Measurements from ENCODE around the gene EXOSC5. TPM values are rescaled to one million over a fixed set of nuclear protein-coding genes. Genes with fewer than 3 reads are reported as not detected.

EXOSC5 gene
- polyA plus RNA-seq, 1 of the 3 experiments (the other 2 are of a cell fraction): 74.1 TPM

- no peak for TF ChIP-seq ELF1 (IDR thresholded peaks at IDR 0.05)
- TF ChIP-seq CHD2 (IDR thresholded peaks at IDR 0.05; ENCODE audit: low read length, partially characterized antibody): no peak
- TF ChIP-seq USF1 (IDR thresholded peaks at IDR 0.05; ENCODE audit: borderline replicate concordance, low read depth): no peak
- no peak for TF ChIP-seq POLR2AphosphoS5 (IDR thresholded peaks at IDR 0.05; ENCODE audit: low read depth, low read length)
- TF ChIP-seq GATA2 (CRISPR knock-in tag; IDR thresholded peaks at IDR 0.05): no peak
- TF ChIP-seq TAF1 (IDR thresholded peaks at IDR 0.05; ENCODE audit: borderline replicate concordance, low read depth, low read length): no peak
- no peak for TF ChIP-seq SIN3A (IDR thresholded peaks at IDR 0.05; ENCODE audit: borderline replicate concordance, low read depth, low read length)
Observed at GRCh38 chr19:41402010-41402409, 4.9 kb upstream of the EXOSC5 start (continued).

- Histone ChIP-seq H4K20me1 (ENCODE audit: insufficient read depth) (no peaks in the 10 kb centered on the region), H3K9ac (no peak overlapping the region), H3K27me3 (ENCODE audit: insufficient read depth) (no peaks in the 10 kb centered on the region), H3K36me3 (replicated peaks in 1 of 2; ENCODE audit: control insufficient read depth in 1 of 2, insufficient read depth in 2 of 2, low read length in 1 of 2) (no peaks in the 10 kb centered on the region), H3K79me2 (ENCODE audit: insufficient read depth) (peaks cover 30% of the 10 kb centered on the region), H3K4me2 (no peak overlapping the region), H3K4me1 (ENCODE audit: control insufficient read depth in 1 of 2, insufficient read depth in 2 of 2, low read depth in 1 of 2, low read length in 1 of 2) (peaks cover 5 to 11% of the 10 kb centered on the region in 2 experiments; a peak in 2 of 4 replicates), H3K27ac (ENCODE audit: low read depth in 2 of 2, low read length in 1 of 2) (no peak overlapping the region), H2AFZ (ENCODE audit: low read depth) (no peak overlapping the region), H3K9me2 (no peaks in the 10 kb centered on the region), H3F3A (replicated peaks; ENCODE audit: insufficient read depth) (no peaks in the 10 kb centered on the region), H3K9me3 (no peaks in the 10 kb centered on the region), H3K4me3 (ENCODE audit: low read depth in 2 of 2, low read length in 1 of 2) (no peak overlapping the region)
- 76% methylated on average over 4 of the region's 4 CpGs for whole genome bisulfite sequencing (ENCODE audit: low lambda C conversion rate)
- TF ChIP-seq RAD21 (IDR thresholded peaks at IDR 0.05; ENCODE audit: low read length): no peak
- no peak for TF ChIP-seq FOXJ3 (CRISPR knock-in tag; IDR thresholded peaks at IDR 0.05)
- no peak for TF ChIP-seq YY1 (IDR thresholded peaks at IDR 0.05; ENCODE audit: low read depth)
- no peak for TF ChIP-seq ELF1 (IDR thresholded peaks at IDR 0.05)
- TF ChIP-seq SIN3A (IDR thresholded peaks at IDR 0.05; ENCODE audit: borderline replicate concordance, low read depth, low read length): no peak
- no peak for TF ChIP-seq TEAD4 (IDR thresholded peaks at IDR 0.05; ENCODE audit: borderline replicate concordance, insufficient read depth)
- ChIA-PET POLR2A (no interaction called here), CTCF (interaction anchor here (1.5 kb wide), 1 partner anchor 49 kb away, joined by 5 read pairs; no protein-coding TSS in a partner anchor)
- DNase-seq: no peak
Observed at GRCh38 chr19:41401483-41401882, 4.3 kb upstream of the EXOSC5 start.

- H3F3A ChIP-seq (replicated peaks; ENCODE audit: insufficient read depth): no peaks in the 10 kb centered on the region
- no peak for DNase-seq
- no peaks in the 10 kb centered on the region for H3K9me3 ChIP-seq
- H3K27ac ChIP-seq (ENCODE audit: low read depth in 2 of 2, low read length in 1 of 2): no peak overlapping the region
- H3K4me1 ChIP-seq (ENCODE audit: control insufficient read depth in 1 of 2, insufficient read depth in 2 of 2, low read depth in 1 of 2, low read length in 1 of 2): peaks cover 5 to 14% of the 10 kb centered on the region in 2 experiments; a peak in 2 of 4 replicates
- H3K4me3 ChIP-seq (ENCODE audit: low read depth in 2 of 2, low read length in 1 of 2): no peak overlapping the region
- H3K36me3 ChIP-seq (replicated peaks in 1 of 2; ENCODE audit: control insufficient read depth in 1 of 2, insufficient read depth in 2 of 2, low read length in 1 of 2): no peaks in the 10 kb centered on the region
- TF ChIP-seq SMC3 (IDR thresholded peaks at IDR 0.05; ENCODE audit: low read depth, low read length): no peak
- TF ChIP-seq TAF1 (IDR thresholded peaks at IDR 0.05; ENCODE audit: borderline replicate concordance, low read depth, low read length): no peak
- TF ChIP-seq ELF1 (IDR thresholded peaks at IDR 0.05): no peak
- no peak for TF ChIP-seq CHD2 (IDR thresholded peaks at IDR 0.05; ENCODE audit: low read length, partially characterized antibody)
- no peak for TF ChIP-seq SIN3A (IDR thresholded peaks at IDR 0.05; ENCODE audit: borderline replicate concordance, low read depth, low read length)
- no peak for TF ChIP-seq EZH2phosphoT487 (IDR thresholded peaks at IDR 0.05; ENCODE audit: borderline replicate concordance, low read depth)
- H3K79me2 ChIP-seq (ENCODE audit: insufficient read depth): peaks cover 46% of the 10 kb centered on the region
- H3K9me2 ChIP-seq: no peaks in the 10 kb centered on the region
- no peak overlapping the region for H3K4me2 ChIP-seq
- H2AFZ ChIP-seq (ENCODE audit: low read depth): no peak overlapping the region
- H3K9ac ChIP-seq: no peak overlapping the region
- H3K27me3 ChIP-seq (ENCODE audit: insufficient read depth): no peaks in the 10 kb centered on the region
- ChIA-PET POLR2A (interaction anchor here (0.6 kb wide), 1 partner anchor 27 kb away, joined by 3 read pairs; no protein-coding TSS in a partner anchor), CTCF (no interaction called here)
- WGBS (ENCODE audit: low lambda C conversion rate): 79% methylated on average over 2 of the region's 2 CpGs
- no peaks in the 10 kb centered on the region for H4K20me1 ChIP-seq (ENCODE audit: insufficient read depth)
Observed at GRCh38 chr19:41399525-41399924, 2.4 kb upstream of the EXOSC5 start.

Data from SK-N-SH (cell line).